HG03066 (cell line): ENCODE results near the gene STRN4.

ENCODE experiments used
- ATAC-seq: cut with Tn5 transposase; IDR thresholded peaks from one replicate; pipeline ENCODE4 v1.9.1; 2021; ENCODE audit warnings: low read depth; ENCODE audit not compliant: unreplicated experiment

STRN4 gene

GRCh38 chr19:46745030-46745429 lies 1.2 kb downstream of the STRN4 start:
- no peak for ATAC-seq

- ATAC-seq, result no peak
Observed at GRCh38 chr19:46744005-46744691, 2.1 kb downstream of the STRN4 start.

GRCh38 chr19:46742926-46743480 lies 3.2 kb downstream of the STRN4 start:
- no peak for ATAC-seq

GRCh38 chr19:46741447-46741846 lies 4.8 kb downstream of the STRN4 start:
- no peak for ATAC-seq

GRCh38 chr19:46739290-46739771 lies 6.9 kb downstream of the STRN4 start:
- ATAC-seq, result no peak

GRCh38 chr19:46737761-46738171 lies 8.5 kb downstream of the STRN4 start:
- ATAC-seq, result no peak

GRCh38 chr19:46737298-46737654 lies 9.0 kb downstream of the STRN4 start:
- no peak for ATAC-seq

GRCh38 chr19:46736531-46737297 lies 9.5 kb downstream of the STRN4 start:
- no peak for ATAC-seq

- ATAC-seq, result no peak
Observed at GRCh38 chr19:46733690-46734292, 12.5 kb downstream of the STRN4 start.

GRCh38 chr19:46732966-46733689 lies 13.1 kb downstream of the STRN4 start:
- ATAC-seq, result no peak

GRCh38 chr19:46732172-46732938 lies 13.9 kb downstream of the STRN4 start:
- ATAC-seq, result no peak

GRCh38 chr19:46731584-46731983 lies 14.7 kb downstream of the STRN4 start:
- ATAC-seq, result no peak

- ATAC-seq, result no peak
Observed at GRCh38 chr19:46731007-46731501, 15.2 kb downstream of the STRN4 start.

GRCh38 chr19:46730595-46730994 lies 15.7 kb downstream of the STRN4 start:
- no peak for ATAC-seq

- ATAC-seq, result no peak
Observed at GRCh38 chr19:46730187-46730586, 16.1 kb downstream of the STRN4 start.

GRCh38 chr19:46729696-46730095 lies 16.6 kb downstream of the STRN4 start:
- no peak for ATAC-seq

GRCh38 chr19:46728693-46729339 lies 17.4 kb downstream of the STRN4 start:
- ATAC-seq, result no peak

- ATAC-seq, result no peak
Observed at GRCh38 chr19:46728208-46728607, 18.0 kb downstream of the STRN4 start.

- ATAC-seq, result no peak
Observed at GRCh38 chr19:46727757-46728156, 18.5 kb downstream of the STRN4 start.
